OCI-LY7 (cell line): Measurements from ENCODE around the gene CLVS2. TPM values are rescaled to one million over a fixed set of nuclear protein-coding genes. Genes with fewer than 3 reads are reported as not detected.

Source experiments
- BruUV-seq: library from RNA; stranded (reverse); fragments of 400-500 nt; replicated peaks from 2 replicates; lab custom pipeline; 2021; lab: Mats Ljungman, UMichigan
- CTCF ChIA-PET: fragments of 300-600 bp; sonication (Branson Sonifier 250); formaldehyde crosslinking; loops from one replicate; lab custom pipeline; 2022; ENCODE audit warnings: antibody characterized with exemption; ENCODE audit not compliant: unreplicated experiment; lab: Charles Lee
- POLR2A ChIA-PET: fragments of 300-600 bp; sonication (Branson Sonifier 250); formaldehyde crosslinking; loops from one replicate; lab custom pipeline; 2022; ENCODE audit warnings: antibody characterized with exemption; lab: Charles Lee
- DNase-seq: peaks from one replicate; pipeline ENCODE4 v3.0.0-alpha.2; 2015; ENCODE audit warnings: low spot score
- H2AFZ ChIP-seq: fragments of 200-600 bp; sonication (generic), shearing (Covaris generic); 2 replicates; pipeline ENCODE4 v1.6.1; 2014; ENCODE audit warnings: mild to moderate bottlenecking, antibody characterized with exemption, low read length, moderate library complexity
- H3K27ac ChIP-seq: fragments of 200-600 bp; sonication (generic); 2 replicates; pipeline ENCODE4 v1.5.1; 2014; ENCODE audit warnings: mixed run types, low read depth, mild to moderate bottlenecking, moderate library complexity, low read length, inconsistent platforms; ENCODE audit not compliant: poor library complexity, severe bottlenecking
- H3K36me3 ChIP-seq: fragments of 200-600 bp; sonication (generic); 2 replicates; pipeline ENCODE4 v1.6.1; 2014; ENCODE audit warnings: mild to moderate bottlenecking, antibody characterized with exemption, low read length, moderate library complexity, mixed read lengths; ENCODE audit not compliant: insufficient read depth
- H3K4me1 ChIP-seq: fragments of 200-600 bp; sonication (generic); 2 replicates; pipeline ENCODE4 v1.5.1; 2014; ENCODE audit warnings: mild to moderate bottlenecking, low read length; ENCODE audit not compliant: insufficient read depth, poor library complexity, severe bottlenecking
- H3K4me2 ChIP-seq: fragments of 200-600 bp; sonication (generic); 2 replicates; pipeline ENCODE4 v1.6.1; 2014; ENCODE audit warnings: mild to moderate bottlenecking, low read length
- H3K4me3 ChIP-seq: fragments of 200-600 bp; sonication (generic); 2 replicates; pipeline ENCODE4 v1.5.1; 2014; ENCODE audit warnings: mild to moderate bottlenecking, low read depth, low read length; ENCODE audit not compliant: poor library complexity, severe bottlenecking
- H3K79me2 ChIP-seq: fragments of 200-600 bp; sonication (generic); 2 replicates; pipeline ENCODE4 v1.6.1; 2016; ENCODE audit warnings: low read depth, mild to moderate bottlenecking, low read length, moderate library complexity, mixed read lengths; ENCODE audit not compliant: insufficient read depth
- H3K9me2 ChIP-seq: fragments of 200-600 bp; sonication (generic); 2 replicates; pipeline ENCODE4 v1.6.1; 2016; ENCODE audit warnings: mild to moderate bottlenecking, low read length, mixed read lengths; ENCODE audit not compliant: insufficient read depth
- H3K9me3 ChIP-seq: fragments of 200-600 bp; sonication (generic); 2 replicates; pipeline ENCODE4 v1.6.1; 2014; ENCODE audit warnings: mild to moderate bottlenecking, mixed run types, low read length, mixed read lengths
- H4K20me1 ChIP-seq: fragments of 200-600 bp; sonication (generic); 2 replicates; pipeline ENCODE4 v1.6.1; 2014; ENCODE audit warnings: mild to moderate bottlenecking, antibody characterized with exemption, low read length, moderate library complexity, mixed read lengths; ENCODE audit not compliant: insufficient read depth
- EZH2phosphoT487 ChIP-seq: fragments of 200-600 bp; sonication (generic); IDR thresholded peaks from 2 replicates; pipeline ENCODE4 v1.6.1; 2018; ENCODE audit warnings: low read depth, borderline replicate concordance, mild to moderate bottlenecking, mixed run types, antibody characterized with exemption, low read length, moderate library complexity, mixed read lengths
- intact Hi-C: fragments of 100-400 bp; cut with micrococcal nuclease; formaldehyde crosslinking; loops from one replicate; pipeline ENCODE4 v1.10.0; 2022; ENCODE audit not compliant: unreplicated experiment
- total RNA-seq, 2 experiments: library from RNA; depleted of rRNA in 1 of 2; stranded (reverse); fragments of >200 nt in 1 of 2; shearing (Covaris generic) in 1 of 2; gene quantifications; 2 replicates each; pipeline ENCODE4 v1.2.3, GENCODE V29; 2014 to 2022
- TF ChIP-seq, protein P1 (sequence below): fragments of 200-600 bp; sonication (generic); conservative IDR thresholded peaks from 2 replicates; pipeline ENCODE4 v1.5.1; 2014; ENCODE audit warnings: mild to moderate bottlenecking, antibody characterized with exemption, low read length, moderate library complexity, mixed read lengths

CLVS2 gene
- total RNA-seq, 2 experiments from 2014 or later = not detected

DNA sequence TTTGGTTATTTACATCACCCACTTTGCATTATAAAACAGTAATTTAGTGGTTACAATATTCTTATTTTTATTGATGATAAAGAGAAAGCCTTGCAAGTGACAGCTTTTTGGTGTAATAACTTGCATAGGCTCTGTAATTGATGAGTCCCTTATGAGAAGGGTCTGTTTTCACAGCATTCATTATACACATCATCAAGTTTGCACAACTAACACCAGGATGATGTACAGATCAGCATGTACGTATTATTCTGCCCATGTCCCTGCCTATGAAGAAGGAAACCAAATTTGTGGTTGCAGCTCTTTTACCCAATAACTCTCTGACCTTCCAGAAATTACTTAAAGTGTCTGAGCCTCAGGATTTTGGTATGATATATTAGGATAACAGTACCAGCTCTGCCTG is 59.2 kb downstream of the CLVS2 start:
- intact Hi-C loops = no loop called here
- POLR2A ChIA-PET = interaction anchor here (0.8 kb wide), 1 partner anchor 1206 kb away, joined by 3 read pairs; no protein-coding TSS in a partner anchor
- TF ChIP-seq, protein P1, sequence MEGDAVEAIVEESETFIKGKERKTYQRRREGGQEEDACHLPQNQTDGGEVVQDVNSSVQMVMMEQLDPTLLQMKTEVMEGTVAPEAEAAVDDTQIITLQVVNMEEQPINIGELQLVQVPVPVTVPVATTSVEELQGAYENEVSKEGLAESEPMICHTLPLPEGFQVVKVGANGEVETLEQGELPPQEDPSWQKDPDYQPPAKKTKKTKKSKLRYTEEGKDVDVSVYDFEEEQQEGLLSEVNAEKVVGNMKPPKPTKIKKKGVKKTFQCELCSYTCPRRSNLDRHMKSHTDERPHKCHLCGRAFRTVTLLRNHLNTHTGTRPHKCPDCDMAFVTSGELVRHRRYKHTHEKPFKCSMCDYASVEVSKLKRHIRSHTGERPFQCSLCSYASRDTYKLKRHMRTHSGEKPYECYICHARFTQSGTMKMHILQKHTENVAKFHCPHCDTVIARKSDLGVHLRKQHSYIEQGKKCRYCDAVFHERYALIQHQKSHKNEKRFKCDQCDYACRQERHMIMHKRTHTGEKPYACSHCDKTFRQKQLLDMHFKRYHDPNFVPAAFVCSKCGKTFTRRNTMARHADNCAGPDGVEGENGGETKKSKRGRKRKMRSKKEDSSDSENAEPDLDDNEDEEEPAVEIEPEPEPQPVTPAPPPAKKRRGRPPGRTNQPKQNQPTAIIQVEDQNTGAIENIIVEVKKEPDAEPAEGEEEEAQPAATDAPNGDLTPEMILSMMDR = no peak
- TF ChIP-seq EZH2phosphoT487 = no peak
- H4K20me1 ChIP-seq = no peaks in the 10 kb centered on the region
- H3K9me3 ChIP-seq = no peaks in the 10 kb centered on the region
- no peak overlapping the region for H3K4me3 ChIP-seq
- H3K27ac ChIP-seq = no peak overlapping the region
- H2AFZ ChIP-seq = no peak overlapping the region
- H3K36me3 ChIP-seq = no peaks in the 10 kb centered on the region
- H3K4me1 ChIP-seq = no peaks in the 10 kb centered on the region
- no peak overlapping the region for H3K4me2 ChIP-seq
- H3K79me2 ChIP-seq = no peaks in the 10 kb centered on the region
- no peak for DNase-seq
- BruUV-seq = no TSS peak
- CTCF ChIA-PET = no interaction called here
- no peaks in the 10 kb centered on the region for H3K9me2 ChIP-seq

DNA sequence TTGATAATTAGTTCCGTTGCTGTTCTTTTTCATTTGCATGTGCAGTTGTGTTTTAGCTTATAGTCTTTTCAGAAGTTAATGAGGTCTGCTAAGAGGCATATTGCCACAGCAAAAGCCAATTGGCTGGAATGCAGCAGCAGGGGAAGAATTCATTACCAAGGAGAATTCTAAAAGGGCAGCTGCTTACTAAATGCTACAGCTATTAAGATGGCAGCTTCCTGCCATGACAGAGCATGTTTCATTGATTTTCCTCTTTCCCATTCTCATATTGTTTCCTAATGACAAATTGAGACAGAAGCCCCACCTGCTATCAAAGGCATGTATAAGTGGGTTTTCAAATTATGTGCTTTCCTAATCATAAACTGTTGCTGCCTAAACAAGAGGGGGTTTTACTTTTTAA is 66.6 kb downstream of the CLVS2 start:
- Histone ChIP-seq H4K20me1 (no peaks in the 10 kb centered on the region), H3K27ac (no peak overlapping the region), H3K79me2 (no peaks in the 10 kb centered on the region), H3K9me3 (no peaks in the 10 kb centered on the region), H3K4me2 (no peak overlapping the region), H3K36me3 (no peaks in the 10 kb centered on the region), H2AFZ (no peak overlapping the region), H3K4me1 (no peaks in the 10 kb centered on the region), H3K9me2 (no peaks in the 10 kb centered on the region), H3K4me3 (no peak overlapping the region)
- TF ChIP-seq EZH2phosphoT487 = no peak
- TF ChIP-seq, protein P1 = no peak
- ChIA-PET POLR2A (interaction anchor here (0.7 kb wide), 1 partner anchor 268 kb away, joined by 4 read pairs; no protein-coding TSS in a partner anchor), CTCF (no interaction called here)
- intact Hi-C loops = no loop called here
- BruUV-seq = no TSS peak
- no peak for DNase-seq

DNA sequence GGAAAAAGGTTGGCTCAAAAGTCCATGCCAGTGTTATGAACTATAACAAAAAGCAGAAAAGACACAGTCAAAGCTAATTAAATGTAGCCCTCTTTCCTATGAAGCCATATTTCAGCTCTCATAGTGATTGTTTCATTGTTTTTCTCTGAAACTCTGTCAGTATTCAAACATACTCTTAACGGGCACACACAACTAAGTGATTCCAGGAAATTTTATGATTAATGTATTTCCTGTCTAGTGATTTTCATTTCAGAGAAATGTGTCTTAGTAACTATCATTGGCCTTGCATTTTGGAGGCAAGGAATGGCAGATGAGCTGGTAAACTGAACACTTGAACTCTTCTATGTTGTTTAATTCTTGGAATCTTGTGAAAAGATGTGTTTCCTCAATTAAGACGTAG is 68.0 kb downstream of the CLVS2 start:
- H3K4me3 ChIP-seq = no peak overlapping the region
- POLR2A ChIA-PET = no interaction called here
- H3K9me2 ChIP-seq = no peaks in the 10 kb centered on the region
- CTCF ChIA-PET = no interaction called here
- no peaks in the 10 kb centered on the region for H3K36me3 ChIP-seq
- H3K9me3 ChIP-seq = no peaks in the 10 kb centered on the region
- H3K79me2 ChIP-seq = no peaks in the 10 kb centered on the region
- H2AFZ ChIP-seq = no peak overlapping the region
- no peaks in the 10 kb centered on the region for H4K20me1 ChIP-seq
- no peak for DNase-seq
- intact Hi-C loops = no loop called here
- H3K27ac ChIP-seq = no peak overlapping the region
- no peaks in the 10 kb centered on the region for H3K4me1 ChIP-seq
- no TSS peak for BruUV-seq
- no peak overlapping the region for H3K4me2 ChIP-seq
- TF ChIP-seq, protein P1 = no peak
- no peak for TF ChIP-seq EZH2phosphoT487
